Breast epithelium (tissue), 4 donors: ENCODE results near the gene CYP2D6. TPM values are rescaled to one million over a fixed set of nuclear protein-coding genes. Genes with fewer than 3 reads are reported as not detected.
"Not testable (repeated sequence)": the region's sequence is repeated elsewhere in the genome, so short reads cannot be mapped to it uniquely, and the experiment has no call there.

Source experiments
- DNase-seq, 2 donors: peaks; one replicate each; pipeline ENCODE4 v3.0.0-alpha.2; 2019; ENCODE audit warnings: low spot score in 2 of 2
- H3K27ac ChIP-seq, 2 donors: fragments of 200-600 bp; sonication (generic) in 1 of 2; one replicate each; pipeline ENCODE4 v1.5.1; 2016 to 2019; ENCODE audit warnings: mild to moderate bottlenecking in 1 of 2
- H3K27me3 ChIP-seq, 2 donors: fragments of 200-600 bp; sonication (generic) in 1 of 2; one replicate each; pipeline versions ENCODE4 v1.5.1 to v1.6.0; 2017 to 2019; ENCODE audit warnings: control low read depth in 1 of 2, mild to moderate bottlenecking in 1 of 2
- H3K36me3 ChIP-seq: fragments of 200-600 bp; one replicate; pipeline ENCODE4 v1.5.1; 2019
- H3K4me1 ChIP-seq, 2 donors: fragments of 200-600 bp; sonication (generic); one replicate each; pipeline ENCODE4 v1.5.1; 2016 to 2019; ENCODE audit warnings: control low read depth in 1 of 2
- H3K4me3 ChIP-seq, 3 donors: fragments of 200-600 bp; sonication (generic); 1 replicate in 2 of 3; 2 replicates in 1 of 3; pipeline ENCODE4 v1.5.1; 2016 to 2019; ENCODE audit warnings: mild to moderate bottlenecking in 3 of 3, moderate library complexity in 2 of 3
- H3K9me3 ChIP-seq, 2 donors: fragments of 200-600 bp; sonication (generic) in 1 of 2; one replicate each; pipeline ENCODE4 v1.5.1; 2016 to 2019; ENCODE audit warnings: control low read depth in 1 of 2
- CTCF ChIP-seq, 3 donors: fragments of 450-650 bp; IDR thresholded peaks; one replicate each; pipeline ENCODE4 v1.5.1; 2016 to 2017; ENCODE audit warnings: antibody characterized with exemption in 3 of 3, mild to moderate bottlenecking in 3 of 3, moderate library complexity in 3 of 3
- POLR2A ChIP-seq: fragments of 450-650 bp; IDR thresholded peaks from one replicate; pipeline ENCODE4 v1.6.1; 2016; ENCODE audit warnings: antibody characterized with exemption, mild to moderate bottlenecking, moderate library complexity
- POLR2AphosphoS5 ChIP-seq, 3 donors: sonication (generic); formaldehyde crosslinking; IDR thresholded peaks; one replicate each; pipeline ENCODE4 v1.6.1; 2017; ENCODE audit warnings: antibody characterized with exemption in 3 of 3
- intact Hi-C: fragments of 100-400 bp; cut with DNase I; formaldehyde crosslinking; loops from one replicate; pipeline ENCODE4 v1.15.1; 2023; ENCODE audit warnings: low total_unique reads
- total RNA-seq, 3 donors: library from RNA; depleted of rRNA; stranded (reverse); fragments of >200 nt; gene quantifications; one replicate each; pipeline ENCODE4 v1.1.0, GENCODE V29; 2016

The CYP2D6 gene
- total RNA-seq, 3 donors from 2014 or later: 0.16 to 2.0 (median 0.73) TPM

GRCh38 chr22:42134100-42135020 is 3.8 kb upstream of the CYP2D6 start:
- intact Hi-C loops: no loop called here
- H3K4me3 ChIP-seq: peak overlapping the region in 1 of 3 donors; percentile 26
- H3K36me3 ChIP-seq: no peaks in the 10 kb centered on the region
- TF ChIP-seq CTCF (IDR thresholded peaks at IDR 0.05) (no peak), POLR2A (no peak), POLR2AphosphoS5 (IDR thresholded peaks at IDR 0.05) (no peak)
- H3K27ac ChIP-seq: no peak overlapping the region
- no peaks in the 10 kb centered on the region for H3K4me1 ChIP-seq
- H3K9me3 ChIP-seq: no peaks in the 10 kb centered on the region
- DNase-seq: peak in 1 of 2 donors; percentile 39
- peaks cover 0 to 3% of the 10 kb centered on the region in 2 donors for H3K27me3 ChIP-seq

GRCh38 chr22:42132457-42132856 is 1.8 kb upstream of the CYP2D6 start:
- TF ChIP-seq POLR2A: no peak
- TF ChIP-seq POLR2AphosphoS5 (IDR thresholded peaks at IDR 0.05): no peak
- no peak for TF ChIP-seq CTCF (IDR thresholded peaks at IDR 0.05)
- H3K27ac ChIP-seq: no peak overlapping the region
- no peak overlapping the region for H3K4me3 ChIP-seq
- H3K27me3 ChIP-seq: no peaks in the 10 kb centered on the region
- H3K36me3 ChIP-seq: no peaks in the 10 kb centered on the region
- intact Hi-C loops: no loop called here
- no peaks in the 10 kb centered on the region for H3K4me1 ChIP-seq
- no peaks in the 10 kb centered on the region for H3K9me3 ChIP-seq
- DNase-seq: peak in 1 of 2 donors; percentile 49

- no peaks in the 10 kb centered on the region for H3K4me1 ChIP-seq
- TF ChIP-seq POLR2AphosphoS5 (IDR thresholded peaks at IDR 0.05): no peak
- no peak for TF ChIP-seq POLR2A
- TF ChIP-seq CTCF (IDR thresholded peaks at IDR 0.05): no peak
- intact Hi-C loops: no loop called here
Observed at GRCh38 chr22:42131562-42131961, 952 bp upstream of the CYP2D6 start.

GRCh38 chr22:42130182-42130581 is 428 bp downstream of the CYP2D6 start:
- intact Hi-C loops, H3K9me3 ChIP-seq, H3K4me1 ChIP-seq, H3K27me3 ChIP-seq, H3K36me3 ChIP-seq, H3K4me3 ChIP-seq, DNase-seq, H3K27ac ChIP-seq: not testable (repeated sequence)

More at GRCh38 chr22:42131562-42131961, 952 bp upstream of the CYP2D6 start:
- H3K27me3 ChIP-seq: no peaks in the 10 kb centered on the region
- no peaks in the 10 kb centered on the region for H3K36me3 ChIP-seq
- no peak overlapping the region for H3K27ac ChIP-seq
- DNase-seq: peak in 1 of 2 donors; percentile 47
- H3K4me3 ChIP-seq: no peak overlapping the region
- no peaks in the 10 kb centered on the region for H3K9me3 ChIP-seq

- H3K27ac ChIP-seq, H3K4me1 ChIP-seq, H3K36me3 ChIP-seq, intact Hi-C loops, H3K4me3 ChIP-seq, H3K9me3 ChIP-seq, H3K27me3 ChIP-seq: not testable (repeated sequence)
- peak in 1 of 2 donors; percentile 52 for DNase-seq
Observed at GRCh38 chr22:42128776-42129694, 1.6 kb downstream of the CYP2D6 start.

- DNase-seq, H3K9me3 ChIP-seq, intact Hi-C loops, H3K4me1 ChIP-seq, H3K4me3 ChIP-seq, H3K27me3 ChIP-seq, H3K27ac ChIP-seq, H3K36me3 ChIP-seq: not testable (repeated sequence)
Observed at GRCh38 chr22:42128007-42128406, 2.6 kb downstream of the CYP2D6 start.
